ENCODE measurements around the gene RPS5. TPM values are rescaled to one million over a fixed set of nuclear protein-coding genes. Genes with fewer than 3 reads are reported as not detected.
A peak's percentile ranks its signal among the peaks of the same experiment; 100 is the strongest.

The RPS5 gene
- total RNA-seq, 1 donor from 2014 or later = 1,938 TPM

DNA sequence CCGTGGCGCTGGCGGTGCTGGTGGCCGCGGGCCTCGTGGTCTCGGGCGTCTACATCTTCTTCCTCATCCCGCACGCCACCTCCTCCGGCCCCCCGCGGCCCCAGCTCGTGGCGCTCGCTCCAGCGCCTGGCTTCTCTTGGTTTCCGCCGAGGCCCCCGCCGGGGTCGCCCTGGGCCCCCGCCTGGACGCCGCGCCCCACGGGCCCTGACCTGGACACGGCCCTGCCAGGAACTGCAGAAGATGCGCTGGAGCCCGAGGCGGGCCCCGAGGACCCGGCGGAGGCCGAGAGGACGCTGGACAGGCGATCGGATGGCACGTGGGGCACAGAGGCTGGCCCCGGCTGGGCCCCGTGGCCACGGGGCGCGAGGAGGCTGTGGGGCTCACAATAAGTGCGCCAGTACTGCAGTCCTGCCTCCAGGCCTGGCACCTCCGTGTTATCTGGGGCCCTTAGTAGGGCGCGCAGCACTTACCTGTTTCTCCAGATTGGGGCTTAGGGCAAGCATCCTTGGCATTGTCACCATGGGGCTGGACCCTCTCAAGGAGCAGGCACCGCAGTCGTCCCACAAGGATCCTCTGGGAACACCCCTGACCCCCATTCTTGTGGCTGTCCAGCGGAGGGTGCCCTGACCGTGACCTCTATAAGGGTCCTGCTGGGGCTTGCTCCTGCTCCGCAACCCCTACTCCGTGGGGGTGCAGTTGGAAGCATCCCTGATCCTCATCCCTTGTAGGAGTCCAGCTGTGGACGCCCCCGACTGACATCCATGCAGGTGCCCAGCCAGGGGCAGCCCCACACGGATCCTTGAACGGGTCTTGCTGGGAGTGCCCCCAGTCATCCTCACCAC lies 9.8 kb downstream of the RPS5 start:
- peaks cover 2% of the 10 kb centered on the region for H3K79me2 ChIP-seq (ENCODE audit: low read depth)
- peaks cover 15% of the 10 kb centered on the region for H3K4me1 Mint-ChIP-seq
- H3F3A ChIP-seq (ENCODE audit: low read depth) = peaks cover 21% of the 10 kb centered on the region
- H3K4me2 ChIP-seq = peak overlapping the region; percentile 58
- TF ChIP-seq EZH2 (IDR thresholded peaks at IDR 0.05) (peak; percentile 48), EZH2phosphoT487 (IDR thresholded peaks at IDR 0.05) (no peak)
- no peaks in the 10 kb centered on the region for H3K9me3 ChIP-seq (ENCODE audit: low read depth)
- no peak overlapping the region for H3K27ac ChIP-seq
- H3K9ac ChIP-seq = no peak overlapping the region
- H3K4me1 ChIP-seq = peaks cover 3% of the 10 kb centered on the region
- no peak overlapping the region for H3K4me3 Mint-ChIP-seq
- no peak for DNase-seq (ENCODE audit: low spot score)
- H3K36me3 Mint-ChIP-seq = peaks cover 23% of the 10 kb centered on the region
- H3K4me3 ChIP-seq = no peak overlapping the region
- H3K36me3 ChIP-seq = no peaks in the 10 kb centered on the region
- H3K27me3 Mint-ChIP-seq (ENCODE audit: insufficient read depth, low read depth) = no peaks in the 10 kb centered on the region
- H3K27me3 ChIP-seq = peaks cover 23% of the 10 kb centered on the region
- no peaks in the 10 kb centered on the region for H3K9me3 Mint-ChIP-seq
- peaks cover 7% of the 10 kb centered on the region for H4K20me1 ChIP-seq (ENCODE audit: low read depth)
- no peak overlapping the region for H3K27ac Mint-ChIP-seq
- no peak overlapping the region for H2AFZ ChIP-seq (replicated peaks)

DNA sequence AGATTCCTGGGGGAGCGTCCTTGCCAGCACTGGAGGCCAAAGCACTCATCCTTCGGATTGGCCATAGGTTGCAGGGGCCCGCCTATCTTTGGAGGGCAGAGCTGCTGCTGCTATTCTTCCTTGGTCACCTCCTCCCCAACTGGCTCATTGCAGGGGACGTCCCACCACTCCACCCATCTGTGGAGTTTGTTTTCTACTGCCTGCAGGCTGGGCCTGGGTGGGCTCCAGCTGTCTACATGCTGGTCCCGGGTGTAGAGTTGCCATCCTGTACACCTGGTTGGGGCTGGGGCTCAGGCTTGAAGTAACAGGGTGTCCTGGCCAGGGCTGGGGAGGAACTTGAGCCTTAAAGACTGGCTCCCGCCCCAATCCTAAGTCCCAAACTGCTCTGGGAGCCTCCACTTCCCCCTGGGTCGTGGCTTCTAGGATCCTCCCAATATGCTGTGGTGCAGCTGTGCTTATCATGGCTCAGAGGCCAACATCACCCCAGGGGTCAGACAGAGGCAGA lies 10.5 kb downstream of the RPS5 start:
- Mint-ChIP-seq H3K36me3 (peaks cover 21% of the 10 kb centered on the region), H3K9me3 (no peaks in the 10 kb centered on the region), H3K4me1 (peaks cover 15% of the 10 kb centered on the region), H3K27me3 (ENCODE audit: insufficient read depth, low read depth) (no peaks in the 10 kb centered on the region), H3K27ac (no peak overlapping the region), H3K4me3 (no peak overlapping the region)
- Histone ChIP-seq H3K27me3 (peaks cover 23% of the 10 kb centered on the region), H3K4me1 (peaks cover 3% of the 10 kb centered on the region), H3K9ac (no peak overlapping the region), H3K4me2 (no peak overlapping the region), H3K36me3 (no peaks in the 10 kb centered on the region), H2AFZ (replicated peaks) (no peak overlapping the region), H3K4me3 (no peak overlapping the region), H3K9me3 (ENCODE audit: low read depth) (no peaks in the 10 kb centered on the region), H4K20me1 (ENCODE audit: low read depth) (peaks cover 7% of the 10 kb centered on the region), H3K27ac (no peak overlapping the region), H3F3A (ENCODE audit: low read depth) (peaks cover 26% of the 10 kb centered on the region), H3K79me2 (ENCODE audit: low read depth) (peaks cover 7% of the 10 kb centered on the region)
- DNase-seq (ENCODE audit: low spot score) = no peak
- TF ChIP-seq, protein P1, sequence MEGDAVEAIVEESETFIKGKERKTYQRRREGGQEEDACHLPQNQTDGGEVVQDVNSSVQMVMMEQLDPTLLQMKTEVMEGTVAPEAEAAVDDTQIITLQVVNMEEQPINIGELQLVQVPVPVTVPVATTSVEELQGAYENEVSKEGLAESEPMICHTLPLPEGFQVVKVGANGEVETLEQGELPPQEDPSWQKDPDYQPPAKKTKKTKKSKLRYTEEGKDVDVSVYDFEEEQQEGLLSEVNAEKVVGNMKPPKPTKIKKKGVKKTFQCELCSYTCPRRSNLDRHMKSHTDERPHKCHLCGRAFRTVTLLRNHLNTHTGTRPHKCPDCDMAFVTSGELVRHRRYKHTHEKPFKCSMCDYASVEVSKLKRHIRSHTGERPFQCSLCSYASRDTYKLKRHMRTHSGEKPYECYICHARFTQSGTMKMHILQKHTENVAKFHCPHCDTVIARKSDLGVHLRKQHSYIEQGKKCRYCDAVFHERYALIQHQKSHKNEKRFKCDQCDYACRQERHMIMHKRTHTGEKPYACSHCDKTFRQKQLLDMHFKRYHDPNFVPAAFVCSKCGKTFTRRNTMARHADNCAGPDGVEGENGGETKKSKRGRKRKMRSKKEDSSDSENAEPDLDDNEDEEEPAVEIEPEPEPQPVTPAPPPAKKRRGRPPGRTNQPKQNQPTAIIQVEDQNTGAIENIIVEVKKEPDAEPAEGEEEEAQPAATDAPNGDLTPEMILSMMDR (IDR thresholded peaks at IDR 0.05) = no peak
- TF ChIP-seq EZH2phosphoT487 (IDR thresholded peaks at IDR 0.05) = no peak
- no peak for TF ChIP-seq EZH2 (IDR thresholded peaks at IDR 0.05)

DNA sequence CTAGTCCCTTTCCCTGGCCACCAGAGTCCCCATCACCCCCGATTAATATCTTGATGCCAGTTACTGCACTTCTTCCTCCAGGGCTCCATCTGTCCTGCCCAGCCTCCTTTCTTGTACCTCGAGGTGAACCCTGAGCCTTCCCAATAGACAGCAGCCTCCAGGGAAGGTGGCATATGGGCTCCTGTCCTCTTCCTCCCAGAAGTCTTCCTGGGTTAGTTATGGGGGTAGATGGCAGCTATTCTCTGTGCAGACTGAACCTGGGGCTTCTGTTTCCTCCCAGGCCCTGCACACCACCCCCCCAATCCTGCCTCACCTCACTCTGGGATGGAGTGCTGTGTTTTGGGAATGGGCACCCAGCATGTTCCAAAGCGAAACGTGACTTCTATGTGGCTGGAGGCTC lies 11.0 kb downstream of the RPS5 start:
- DNase-seq (ENCODE audit: low spot score) = no peak
- H3K9me3 Mint-ChIP-seq = peaks cover 1% of the 10 kb centered on the region
- no peaks in the 10 kb centered on the region for H3K9me3 ChIP-seq (ENCODE audit: low read depth)
- H3K79me2 ChIP-seq (ENCODE audit: low read depth) = peaks cover 11% of the 10 kb centered on the region
- peaks cover 23% of the 10 kb centered on the region for H3K27me3 ChIP-seq
- H2AFZ ChIP-seq (replicated peaks) = no peak overlapping the region
- no peaks in the 10 kb centered on the region for H3K36me3 ChIP-seq
- no peak overlapping the region for H3K27ac ChIP-seq
- H3F3A ChIP-seq (ENCODE audit: low read depth) = peaks cover 26% of the 10 kb centered on the region
- H3K9ac ChIP-seq = no peak overlapping the region
- H3K27me3 Mint-ChIP-seq (ENCODE audit: insufficient read depth, low read depth) = no peaks in the 10 kb centered on the region
- peak overlapping the region; percentile 35 for H3K4me3 Mint-ChIP-seq
- peaks cover 7% of the 10 kb centered on the region for H4K20me1 ChIP-seq (ENCODE audit: low read depth)
- H3K4me1 Mint-ChIP-seq = peaks cover 15% of the 10 kb centered on the region
- H3K4me2 ChIP-seq = no peak overlapping the region
- H3K36me3 Mint-ChIP-seq = peaks cover 24% of the 10 kb centered on the region
- TF ChIP-seq, protein P1 (IDR thresholded peaks at IDR 0.05) = no peak
- peaks cover 3% of the 10 kb centered on the region for H3K4me1 ChIP-seq
- H3K27ac Mint-ChIP-seq = no peak overlapping the region
- H3K4me3 ChIP-seq = no peak overlapping the region

DNA sequence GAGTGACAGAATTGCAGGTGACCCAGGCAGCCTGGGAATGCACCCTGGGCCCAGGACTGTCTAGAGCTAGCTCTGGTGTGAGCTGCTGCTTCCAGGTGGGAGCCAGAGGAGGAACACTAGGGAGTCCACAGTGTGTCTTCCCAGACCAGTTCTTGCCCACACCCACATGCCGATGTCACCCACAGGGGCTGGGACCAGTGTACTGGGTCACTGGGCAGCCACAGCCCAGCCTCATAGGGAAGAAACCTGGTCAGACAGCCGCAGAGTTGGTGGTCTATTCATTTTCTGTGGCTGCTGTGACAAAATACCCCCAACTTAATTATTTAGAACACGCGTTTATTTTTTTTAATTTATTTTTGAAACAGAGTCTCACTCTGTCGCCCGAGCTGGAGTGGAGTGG lies 11.5 kb downstream of the RPS5 start:
- H2AFZ ChIP-seq (replicated peaks) = no peak overlapping the region

More for the DNA sequence above, 11.5 kb downstream of the RPS5 start:
- Mint-ChIP-seq H3K27me3 (ENCODE audit: insufficient read depth, low read depth) (no peaks in the 10 kb centered on the region), H3K4me3 (peak overlapping the region; percentile 35), H3K27ac (no peak overlapping the region), H3K36me3 (peaks cover 24% of the 10 kb centered on the region), H3K4me1 (peaks cover 15% of the 10 kb centered on the region), H3K9me3 (peaks cover 3% of the 10 kb centered on the region)
- no peak overlapping the region for H3K4me3 ChIP-seq
- peaks cover 7% of the 10 kb centered on the region for H4K20me1 ChIP-seq (ENCODE audit: low read depth)
- peaks cover 13% of the 10 kb centered on the region for H3K79me2 ChIP-seq (ENCODE audit: low read depth)
- no peak overlapping the region for H3K27ac ChIP-seq
- DNase-seq (ENCODE audit: low spot score) = no peak
- no peak overlapping the region for H3K4me2 ChIP-seq
- H3K4me1 ChIP-seq = peaks cover 3% of the 10 kb centered on the region
- H3K36me3 ChIP-seq = no peaks in the 10 kb centered on the region
- TF ChIP-seq EZH2phosphoT487 (IDR thresholded peaks at IDR 0.05) = no peak
- TF ChIP-seq EZH2 (IDR thresholded peaks at IDR 0.05) = no peak
- TF ChIP-seq, protein P1 (IDR thresholded peaks at IDR 0.05) = no peak
- no peaks in the 10 kb centered on the region for H3K9me3 ChIP-seq (ENCODE audit: low read depth)
- H3K9ac ChIP-seq = no peak overlapping the region
- H3K27me3 ChIP-seq = peaks cover 23% of the 10 kb centered on the region
- peaks cover 24% of the 10 kb centered on the region for H3F3A ChIP-seq (ENCODE audit: low read depth)
